HG03135 (cell line): ENCODE data around the gene RANBP3.
"Not testable (repeated sequence)": the region's sequence is repeated elsewhere in the genome, so short reads cannot be mapped to it uniquely, and the experiment has no call there.

Source experiments
- ATAC-seq: cut with Tn5 transposase; IDR thresholded peaks from one replicate; pipeline ENCODE4 v1.9.1; 2021; ENCODE audit warnings: mild to moderate bottlenecking, moderate library complexity; ENCODE audit not compliant: unreplicated experiment

Gene RANBP3

DNA sequence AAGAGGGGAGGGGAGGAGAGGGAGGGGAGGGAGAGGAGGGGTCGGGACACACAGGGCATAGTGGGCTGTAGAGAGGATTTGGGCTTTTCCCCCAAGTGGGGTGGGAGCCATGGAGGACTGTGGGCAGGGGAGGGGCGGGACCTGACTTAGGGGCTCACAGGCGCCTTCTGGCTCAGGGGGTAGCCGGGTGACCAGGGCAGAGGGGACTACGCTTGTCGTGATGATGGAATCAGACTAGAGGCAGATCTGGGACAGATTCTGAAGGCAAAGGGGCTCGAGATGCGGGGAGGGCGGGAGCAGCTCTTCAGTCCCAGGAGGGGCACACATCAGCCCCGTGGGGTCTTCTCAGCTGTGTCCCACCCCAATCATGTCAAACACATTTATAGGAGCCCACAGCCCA lies 87.8 kb downstream of the RANBP3 start:
- ATAC-seq: no peak

DNA sequence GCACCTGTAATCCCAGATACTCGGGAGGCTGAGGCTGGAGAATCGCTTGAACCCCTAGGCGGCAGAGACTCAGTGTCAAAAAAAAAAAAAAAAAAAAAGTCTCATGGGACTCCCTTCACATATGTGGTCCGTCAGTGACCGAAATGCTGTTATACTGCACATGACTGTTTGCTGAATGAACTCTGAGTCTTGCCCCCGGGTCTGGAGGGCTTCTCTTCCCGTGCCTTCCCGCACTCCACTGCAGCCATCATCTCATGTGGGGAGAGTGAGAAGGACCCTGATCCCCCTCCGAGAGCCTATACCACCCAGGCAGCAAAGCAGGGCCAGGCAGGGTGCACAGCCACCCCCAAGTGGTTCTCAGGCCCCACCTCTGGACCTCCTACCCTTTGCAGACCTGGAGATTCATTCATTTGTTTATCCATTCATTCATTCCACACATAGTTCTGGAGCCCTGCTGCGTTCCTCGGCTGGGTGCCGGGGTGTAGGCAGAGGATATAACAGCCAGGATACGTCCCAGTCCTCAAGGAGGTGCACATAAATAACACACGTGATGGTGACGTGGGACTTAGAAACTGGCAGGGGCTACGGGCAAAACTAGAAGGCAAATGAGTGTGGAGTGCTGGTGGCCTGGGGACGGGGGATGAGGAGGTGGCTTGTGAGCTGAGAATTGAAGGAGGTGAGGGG lies 88.5 kb downstream of the RANBP3 start:
- ATAC-seq: no peak

DNA sequence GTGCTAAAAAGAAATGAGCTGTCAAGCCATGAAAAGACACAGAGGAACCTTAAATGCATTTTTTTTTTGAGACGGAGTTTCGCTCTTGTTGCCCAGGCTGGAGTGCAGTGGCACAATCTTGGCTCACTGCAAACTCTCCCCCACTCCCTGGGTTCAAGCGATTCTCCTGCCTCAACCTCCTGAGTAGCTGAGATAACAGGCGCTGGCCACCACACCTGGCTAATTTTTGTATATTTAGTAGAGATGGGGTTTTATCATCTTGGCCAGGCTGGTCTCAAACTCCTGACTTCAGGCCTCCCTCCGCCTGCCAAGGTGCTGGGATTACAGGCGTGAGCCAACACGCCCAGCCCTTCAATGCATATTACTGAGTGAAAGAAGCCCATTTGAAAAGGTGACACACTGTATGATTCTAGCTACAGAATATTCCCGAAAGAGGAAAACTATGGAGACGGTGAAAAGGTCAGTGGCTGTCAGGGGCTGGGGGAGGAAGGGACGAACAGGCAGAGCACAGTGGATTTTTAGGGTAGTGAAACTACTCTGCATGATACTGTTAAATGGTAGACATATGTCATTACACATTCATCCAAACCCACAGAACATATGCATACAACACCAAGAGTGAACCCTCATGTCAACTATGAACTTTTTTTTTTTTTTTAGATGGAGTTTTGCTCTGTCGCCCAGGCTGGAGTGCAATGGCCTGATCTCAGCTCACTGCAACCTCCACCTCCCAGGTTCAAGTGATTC lies 93.7 kb downstream of the RANBP3 start:
- not testable (repeated sequence) for ATAC-seq

DNA sequence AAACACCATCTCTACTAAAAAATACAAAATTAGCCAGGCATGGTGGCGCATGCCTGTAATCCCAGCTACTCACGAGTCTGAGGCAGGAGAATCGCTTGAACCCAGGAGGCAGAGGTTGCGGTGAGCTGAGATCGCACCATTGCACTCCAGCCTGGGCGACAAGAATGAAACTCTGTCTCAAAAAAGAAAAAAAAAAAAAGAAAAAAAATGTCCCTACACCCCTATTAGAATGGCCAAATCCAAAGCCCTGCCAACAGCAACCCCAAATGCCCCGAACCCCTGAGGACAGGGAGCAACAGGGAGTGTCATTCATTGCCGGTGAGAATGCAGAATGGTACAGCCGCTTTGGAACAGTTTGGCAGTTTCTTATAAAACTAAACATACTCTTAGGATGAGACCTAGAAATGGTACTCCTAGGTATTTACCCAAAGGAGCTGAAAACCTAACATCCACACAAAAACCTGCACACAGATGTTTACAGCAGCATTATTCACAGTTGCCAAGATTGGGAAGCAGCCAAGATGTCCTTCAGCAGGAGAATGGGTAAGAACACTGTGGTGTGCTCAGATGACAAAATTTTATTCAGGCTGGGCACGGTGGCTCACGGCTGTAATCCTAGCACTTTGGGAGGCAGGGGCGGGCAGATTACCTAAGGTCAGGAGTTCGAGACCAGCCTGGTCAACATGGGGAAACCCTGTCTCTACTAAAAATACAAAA lies 94.6 kb downstream of the RANBP3 start:
- not testable (repeated sequence) for ATAC-seq

DNA sequence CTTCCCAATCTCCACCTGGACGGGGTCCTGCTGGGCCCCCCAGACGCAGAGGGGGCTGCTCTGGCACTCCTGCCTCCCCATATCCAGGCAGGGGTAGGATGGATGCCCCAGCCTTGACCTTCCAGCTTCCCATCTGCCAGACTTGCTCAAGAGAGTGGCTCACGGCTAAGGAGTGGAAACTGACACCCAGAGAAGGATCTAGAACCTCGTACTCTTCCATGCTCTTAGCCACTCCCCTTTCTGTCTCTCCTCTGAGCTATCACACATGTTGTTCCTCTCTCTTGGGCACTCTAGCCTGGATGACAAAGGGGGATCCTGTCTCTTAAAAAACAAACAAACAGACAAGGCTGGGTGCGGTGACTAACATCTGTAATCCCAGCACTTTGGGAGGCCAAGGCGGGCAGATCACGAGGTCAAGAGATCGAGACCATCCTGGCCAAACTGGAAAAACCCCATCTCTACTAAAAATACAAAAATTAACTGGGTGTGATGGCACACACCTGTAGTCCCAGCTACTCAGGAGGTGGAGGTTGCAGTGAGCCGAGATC lies 95.4 kb downstream of the RANBP3 start:
- no peak for ATAC-seq

DNA sequence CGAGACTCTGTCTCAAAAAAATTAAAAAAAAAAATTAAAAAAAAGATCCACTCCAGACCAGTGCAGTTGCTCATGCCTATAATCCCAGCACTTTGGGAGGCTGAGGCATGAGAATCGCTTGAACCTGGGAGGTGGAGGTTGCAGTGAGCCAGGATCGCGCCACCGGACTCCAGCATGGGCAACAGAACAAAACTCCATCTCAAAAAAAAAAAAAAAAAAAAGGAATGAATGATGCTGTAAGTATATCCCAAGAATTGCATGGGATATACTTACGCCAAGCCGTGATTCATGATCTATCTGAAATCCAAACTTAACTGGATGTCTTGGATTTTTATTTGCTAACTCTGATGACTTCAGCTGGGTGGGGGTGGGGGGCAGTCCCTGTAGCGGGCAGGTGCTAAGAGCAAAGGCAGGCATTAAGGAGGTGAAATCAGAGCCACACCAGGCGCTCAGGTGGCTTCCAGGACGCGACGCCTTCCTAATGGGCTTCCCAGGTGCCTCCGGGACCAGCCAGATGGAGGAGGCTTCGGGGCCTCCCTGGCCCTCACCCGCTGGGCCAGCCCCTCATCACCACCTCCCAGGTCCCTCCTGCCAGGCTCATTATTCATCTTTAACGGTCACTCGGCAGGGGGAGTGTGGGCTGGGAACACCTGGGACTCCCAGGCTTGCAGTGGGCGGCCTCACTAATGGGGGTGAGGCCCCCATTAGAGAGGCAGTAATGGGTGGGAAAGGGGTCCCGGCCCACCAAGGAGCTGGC lies 96.2 kb downstream of the RANBP3 start:
- ATAC-seq: no peak

DNA sequence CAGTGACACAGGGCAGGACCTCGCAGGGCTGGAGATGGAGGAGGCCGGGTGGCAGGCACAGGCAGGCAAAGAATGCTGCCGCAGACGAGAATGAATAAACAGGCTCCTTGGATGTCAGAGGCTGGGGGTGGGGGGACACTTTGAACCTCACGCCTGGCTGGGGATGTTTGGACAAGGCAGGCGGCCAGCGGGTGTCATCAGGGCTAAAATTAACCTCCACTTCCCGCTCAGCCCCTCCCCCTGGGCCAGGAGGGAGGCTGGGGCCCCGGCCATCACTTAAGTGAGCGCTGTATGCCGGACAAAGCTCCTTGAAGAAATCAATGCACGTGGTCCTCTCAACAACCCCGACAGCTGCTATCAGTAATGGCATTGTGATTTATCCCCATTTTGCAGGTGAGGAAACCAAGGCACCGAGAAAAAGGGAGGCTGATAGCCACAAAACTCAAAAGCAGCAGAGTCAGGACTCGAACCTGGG lies 97.3 kb downstream of the RANBP3 start:
- no peak for ATAC-seq

DNA sequence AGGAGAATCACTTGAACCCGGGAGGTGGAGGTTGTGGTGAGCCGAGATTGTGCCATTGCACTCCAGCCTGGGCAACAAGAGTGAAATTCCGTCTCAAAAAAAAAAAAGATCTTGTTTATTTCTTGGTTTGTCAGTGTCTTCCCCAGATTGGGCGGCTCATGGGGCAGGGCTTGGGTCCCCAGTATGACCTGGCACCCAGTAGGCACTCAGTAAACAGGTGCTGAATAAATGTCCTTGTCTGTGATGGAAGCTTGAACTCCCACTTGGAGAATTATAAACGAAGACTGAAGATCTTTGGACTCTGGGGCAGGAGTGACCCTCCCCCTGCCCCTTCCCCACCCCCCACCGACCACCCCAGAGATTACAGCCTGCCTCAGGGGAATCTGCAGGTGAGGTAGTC lies 97.7 kb downstream of the RANBP3 start:
- ATAC-seq: no peak

DNA sequence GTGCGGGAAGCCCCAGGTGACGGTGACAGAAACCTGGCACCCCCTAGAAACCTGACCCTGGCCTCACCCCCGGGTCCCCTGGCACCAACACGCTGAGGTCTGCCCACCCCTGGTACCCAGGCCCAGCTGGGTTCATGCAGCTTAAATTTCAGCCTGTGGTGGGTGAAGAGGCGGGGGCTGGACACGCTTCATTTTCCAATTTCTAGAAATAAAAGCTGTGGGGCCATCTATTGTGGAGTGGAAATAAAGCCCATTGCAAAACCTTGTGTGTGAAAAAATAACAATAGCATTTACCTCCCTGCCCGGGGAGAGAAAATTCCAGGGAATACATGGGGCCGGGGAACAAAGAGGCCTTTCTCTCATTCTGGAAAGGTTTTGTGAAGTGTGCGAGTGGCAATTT lies 100.1 kb downstream of the RANBP3 start:
- ATAC-seq: no peak

DNA sequence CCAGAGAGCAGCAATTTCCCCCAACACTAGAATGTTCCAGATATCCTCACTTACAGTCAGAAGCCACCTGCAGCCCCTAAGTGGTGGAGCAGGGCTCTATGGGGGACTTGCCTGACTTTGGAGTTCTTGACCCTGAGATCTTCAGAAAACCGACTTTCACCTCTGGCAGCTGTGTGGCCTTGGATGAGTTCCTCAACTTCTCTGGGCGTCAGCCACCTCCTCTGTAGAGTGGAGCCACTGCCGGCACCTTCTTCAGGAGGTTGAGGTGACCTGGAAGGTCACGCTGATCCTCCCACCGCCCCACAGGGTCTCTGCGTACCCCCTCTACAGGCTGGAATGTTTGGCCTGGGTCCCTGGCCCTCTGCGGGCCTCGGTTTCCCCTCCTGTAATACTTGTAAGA lies 100.5 kb downstream of the RANBP3 start:
- no peak for ATAC-seq

DNA sequence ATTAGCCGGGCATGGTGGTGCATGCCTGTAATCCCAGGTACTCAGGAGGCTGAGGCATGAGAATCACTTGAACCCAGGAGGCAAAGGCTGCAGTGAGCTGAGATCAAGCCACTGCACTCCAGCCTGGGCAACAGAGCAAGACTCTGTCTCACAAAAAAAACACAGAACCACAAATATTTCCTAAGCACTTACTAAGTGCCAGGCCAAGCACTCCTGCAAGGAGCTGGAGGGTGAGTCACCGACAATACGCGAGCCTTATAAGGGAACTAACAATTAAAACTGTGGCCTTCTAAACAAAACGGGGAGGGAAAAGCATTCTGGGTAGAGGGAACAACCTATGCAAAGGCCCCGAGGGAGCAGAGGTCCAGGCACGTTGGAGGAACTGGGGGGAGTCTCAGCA lies 103.4 kb downstream of the RANBP3 start:
- not testable (repeated sequence) for ATAC-seq

DNA sequence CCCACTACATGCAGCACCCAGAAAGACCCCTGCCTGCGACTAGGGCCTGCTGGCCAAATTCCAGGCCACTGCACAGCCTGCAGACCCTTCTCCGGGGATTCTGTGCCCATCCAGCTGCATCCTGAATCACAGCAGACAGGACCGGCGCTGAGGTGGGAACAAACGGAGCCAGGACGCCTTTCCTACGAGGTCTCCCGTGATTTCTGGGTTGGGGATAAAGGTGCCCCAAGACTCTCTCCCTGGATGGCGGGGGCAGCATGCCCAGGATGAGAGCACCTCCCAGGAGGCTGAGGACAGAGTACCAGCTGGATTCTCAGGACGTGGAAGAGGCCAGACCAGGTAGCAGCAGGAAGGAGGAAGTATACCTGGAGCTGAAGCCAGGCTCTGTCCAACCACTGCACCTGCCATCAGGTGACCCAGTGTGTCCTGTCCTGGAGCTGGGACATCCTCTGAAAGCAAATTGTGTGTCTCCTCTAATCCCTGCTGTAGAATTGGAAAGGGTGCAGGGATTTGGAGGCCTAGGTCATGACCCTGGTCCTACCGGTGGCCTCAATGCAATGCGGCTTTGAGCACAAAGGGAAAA lies 104.2 kb downstream of the RANBP3 start:
- ATAC-seq: no peak

DNA sequence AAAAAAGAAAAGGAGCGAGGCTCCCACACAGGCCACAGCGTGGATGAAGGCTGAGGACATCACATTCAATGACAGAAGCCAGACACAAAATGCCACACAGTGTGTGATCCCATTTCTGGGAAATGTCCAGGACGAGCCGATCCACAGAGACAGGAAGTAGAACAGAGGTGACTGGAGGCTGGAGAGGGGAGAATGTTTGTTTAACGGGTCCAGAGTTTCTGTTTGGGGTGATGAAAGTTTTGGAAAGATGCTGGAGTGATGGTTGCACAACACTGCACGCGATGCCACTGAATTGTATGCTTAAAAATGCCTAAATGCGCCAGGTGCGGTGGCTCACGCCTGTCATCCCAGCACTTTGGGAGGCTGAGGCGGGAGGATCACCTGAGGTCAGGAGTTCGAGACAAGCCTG lies 107.0 kb downstream of the RANBP3 start:
- ATAC-seq: no peak

DNA sequence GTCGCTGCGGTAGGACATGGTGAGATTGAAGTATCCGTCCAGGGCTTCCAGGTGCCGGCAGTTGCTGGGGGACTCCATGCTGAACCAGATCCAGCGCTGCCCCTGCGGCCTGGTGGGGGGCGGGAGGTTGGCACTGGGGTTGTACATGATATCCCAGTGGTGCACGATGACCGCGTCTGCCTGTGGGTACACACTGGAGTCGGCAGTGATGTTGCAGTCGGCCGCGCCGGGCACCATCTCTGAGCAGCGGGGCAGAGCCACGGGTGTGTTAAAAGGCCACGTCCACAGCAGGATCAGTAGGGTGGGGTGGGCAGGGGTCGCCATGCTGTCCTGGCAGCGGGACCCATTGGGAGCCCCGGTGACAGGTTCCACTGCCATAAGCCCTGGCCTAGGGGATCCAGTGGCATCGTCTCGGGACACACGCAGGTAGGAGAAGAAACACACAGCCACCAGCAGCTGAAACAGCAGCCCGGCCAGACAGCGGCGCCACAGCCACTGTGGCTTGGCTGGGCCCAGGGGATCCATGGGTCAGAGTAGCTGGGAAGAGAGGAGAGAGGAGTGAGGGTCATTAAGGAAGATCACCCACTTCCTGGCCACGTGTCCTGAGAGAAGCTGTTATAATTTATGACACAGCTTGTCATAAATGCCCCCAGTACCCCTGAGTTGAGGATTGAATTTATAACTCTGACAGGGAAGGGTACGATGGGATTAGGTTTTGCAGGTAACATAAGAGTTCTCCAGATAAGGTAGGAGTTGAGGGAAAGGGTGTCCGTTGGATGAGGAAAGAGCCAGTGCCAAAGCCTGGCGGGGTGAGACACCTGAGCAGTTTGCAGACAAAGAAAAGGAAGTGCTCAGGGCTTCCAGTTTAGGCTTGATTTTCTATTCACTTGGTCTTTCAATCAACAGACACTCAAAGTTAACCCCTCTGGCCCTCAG lies 110.5 kb downstream of the RANBP3 start:
- no peak for ATAC-seq
